Fibroblast of gingiva (primary cell): Measurements from ENCODE around the gene SOHLH1.

Experiments
- DNase-seq: peaks from one replicate; pipeline ENCODE4 v3.0.0-alpha.2; 2011; ENCODE audit warnings: low read depth

The SOHLH1 gene

DNA sequence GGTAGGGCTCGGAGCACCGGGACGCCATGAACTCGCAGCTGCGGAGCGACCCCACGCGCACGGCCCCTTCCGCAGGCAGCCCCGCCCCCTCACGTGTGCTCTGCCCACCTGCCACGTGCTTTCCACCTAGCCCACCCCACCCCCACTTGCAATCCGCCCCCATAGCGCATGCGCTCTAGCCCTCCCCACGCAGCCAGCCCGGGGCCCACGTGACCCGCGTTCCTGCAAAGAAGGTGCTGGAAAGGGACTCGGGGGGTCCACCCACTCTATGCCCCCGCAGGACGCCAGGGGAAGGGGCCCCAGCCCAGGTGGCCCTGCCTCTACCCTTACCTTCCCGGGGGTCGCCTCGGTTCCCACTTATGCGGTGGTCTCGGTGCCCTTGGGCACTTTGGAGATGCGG, at the start of gene SOHLH1:
Gene SOHLH1 (minus strand): TSS at position 42 of the 400 bp plus-strand sequence. CDS start 14 bp downstream, at position 28.
- DNase-seq = no peak

GRCh38 chr9:135748676-135749075, 49.4 kb upstream of the SOHLH1 start:
- DNase-seq = no peak

- DNase-seq = no peak
Observed at GRCh38 chr9:135747311-135747710, 48.0 kb upstream of the SOHLH1 start.

DNA sequence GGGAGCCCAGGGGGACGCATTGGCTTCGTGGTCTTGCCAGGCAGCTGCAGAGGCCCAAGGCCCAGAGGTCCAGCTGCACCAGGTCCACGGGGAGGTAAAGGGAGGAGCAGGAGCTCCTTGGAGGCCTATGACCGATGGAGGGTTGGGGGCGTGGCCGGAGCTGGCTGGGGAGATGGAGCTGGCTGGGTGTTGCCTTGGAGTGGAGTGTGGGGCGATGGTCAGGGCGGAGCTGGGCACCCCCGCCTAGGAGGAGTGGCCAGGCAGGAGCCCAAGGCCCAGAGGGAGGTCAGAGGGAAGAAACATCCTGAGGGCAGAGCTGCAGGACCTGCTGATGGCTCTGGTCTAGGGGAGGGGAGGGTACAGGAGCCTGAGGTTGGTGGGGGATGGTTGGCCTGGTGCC, 47.3 kb upstream of the SOHLH1 start:
- no peak for DNase-seq

DNA sequence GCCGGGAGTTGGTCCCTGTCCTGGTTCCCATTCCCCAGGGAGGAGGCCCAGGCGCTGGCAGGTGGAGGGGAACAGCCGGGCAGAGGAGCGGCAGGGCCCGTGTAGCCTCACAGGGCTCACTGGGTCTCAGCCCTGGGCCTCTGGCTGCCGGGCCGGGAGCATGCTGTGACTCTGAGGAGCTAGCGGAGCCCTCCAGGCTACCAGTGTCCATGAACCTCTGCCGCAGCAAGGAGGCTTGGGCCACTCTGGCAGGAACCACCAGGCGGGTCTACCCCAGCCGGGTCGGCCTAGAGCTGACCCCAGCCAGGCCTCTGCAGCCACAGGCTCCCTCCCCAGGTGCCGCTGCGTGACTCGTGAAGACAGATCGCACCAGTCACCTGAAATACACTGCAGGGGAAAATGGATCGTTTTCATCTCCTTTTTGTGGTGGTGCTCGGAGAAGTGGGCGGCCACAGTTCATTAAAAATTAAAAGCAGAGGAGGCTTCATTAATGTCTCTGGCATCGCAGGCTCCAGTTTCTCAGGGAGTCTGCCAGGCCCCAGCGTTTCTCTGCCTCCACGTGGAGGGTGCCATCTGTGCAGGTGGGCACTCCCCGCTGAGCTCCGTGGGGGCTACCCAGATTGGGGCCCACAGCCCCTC, 46.5 kb upstream of the SOHLH1 start:
- no peak for DNase-seq

DNA sequence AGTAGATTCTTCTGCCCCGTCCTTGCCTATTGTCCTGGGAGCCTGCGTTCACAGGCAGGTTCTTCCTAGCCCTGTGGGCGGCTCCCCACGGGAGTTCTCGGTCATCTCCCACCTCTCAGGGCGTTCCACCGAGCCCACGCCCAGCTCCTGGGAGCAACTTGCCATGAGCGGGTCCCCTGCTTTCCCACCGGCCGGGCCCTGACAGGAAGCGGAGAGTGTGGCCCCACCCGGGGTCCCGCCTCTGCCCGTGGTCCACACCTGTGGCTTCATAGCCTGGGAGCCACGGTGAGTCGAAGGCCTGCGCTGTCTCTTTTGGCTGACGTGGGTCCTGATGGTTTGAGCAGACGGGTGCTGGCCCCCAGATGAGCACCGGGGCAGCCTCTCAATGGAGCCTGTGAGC, 45.9 kb upstream of the SOHLH1 start:
- DNase-seq = no peak

DNA sequence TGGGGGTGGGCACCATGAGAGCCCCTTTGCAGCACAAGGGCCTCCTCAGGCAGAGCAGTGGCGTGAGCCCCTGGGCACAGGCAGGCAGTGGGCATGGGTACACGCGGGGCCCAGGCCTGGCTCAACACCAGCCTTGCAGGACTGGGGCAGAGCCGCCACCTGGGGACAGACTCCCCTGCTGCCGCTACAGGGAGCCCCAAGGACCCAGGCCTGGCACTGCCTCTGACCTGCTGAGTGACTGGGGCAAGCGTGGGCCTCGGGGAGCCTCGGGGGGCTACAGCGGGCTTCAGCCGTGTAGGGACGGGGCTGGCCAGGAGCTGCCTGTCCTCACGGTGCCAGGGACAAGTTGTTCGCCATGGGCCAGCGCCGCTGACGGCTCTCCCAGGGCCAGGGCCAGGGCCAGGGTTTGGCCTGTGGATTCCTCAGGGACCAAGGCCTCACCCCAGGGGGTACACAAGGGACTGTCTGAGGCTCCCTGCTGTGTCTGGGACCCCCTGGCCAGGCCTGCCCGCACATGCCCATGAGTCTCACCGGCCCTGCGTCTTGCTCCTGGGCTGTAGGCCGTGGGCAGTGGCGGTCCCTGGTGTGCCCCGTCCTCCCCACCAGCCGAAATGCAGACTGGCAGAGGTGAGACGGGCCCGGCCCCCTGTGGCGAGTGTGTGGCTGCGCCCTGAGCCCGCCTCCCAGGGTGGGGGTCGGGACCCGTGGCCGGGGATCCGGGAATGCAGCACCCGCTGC, 45.2 kb upstream of the SOHLH1 start:
- no peak for DNase-seq

DNA sequence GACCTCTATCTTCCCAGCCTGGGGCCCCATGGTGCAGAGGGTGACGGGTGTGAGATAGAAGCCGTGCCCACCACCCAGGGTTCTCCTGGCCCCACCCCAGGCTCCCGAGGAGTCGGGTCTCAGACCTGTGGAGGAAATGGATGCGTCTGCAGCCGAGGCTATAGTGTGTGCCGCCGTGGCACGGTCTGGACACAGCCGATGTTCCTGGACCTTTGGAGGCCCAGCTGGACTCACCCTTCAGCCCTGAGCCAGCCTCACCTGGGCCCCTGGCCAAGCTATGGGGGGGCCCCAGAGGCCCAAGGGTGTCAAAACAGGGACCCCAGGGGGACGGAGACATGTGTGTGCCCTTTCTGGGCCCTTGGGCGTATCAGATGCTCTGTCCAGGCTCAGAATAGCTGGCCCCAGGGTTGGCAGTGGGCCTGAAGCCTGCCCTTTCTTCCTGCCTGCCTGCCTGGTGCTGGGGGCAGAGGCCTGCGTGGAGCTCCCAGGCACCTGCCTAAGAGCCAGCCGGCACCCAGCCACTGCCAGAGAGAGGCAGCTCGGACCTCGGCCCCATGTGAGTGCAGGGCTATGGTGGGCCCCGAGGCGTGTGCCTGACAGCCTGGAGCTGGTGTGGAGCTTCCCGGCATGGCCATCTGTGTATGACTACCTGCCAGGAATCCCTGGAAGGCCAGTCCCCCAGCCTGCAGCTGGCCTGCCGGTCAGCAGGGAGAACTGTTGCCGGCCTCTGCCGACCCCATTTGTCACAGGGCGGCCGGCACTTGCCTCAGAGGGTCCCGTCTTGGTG, 44.5 kb upstream of the SOHLH1 start:
- no peak for DNase-seq

DNA sequence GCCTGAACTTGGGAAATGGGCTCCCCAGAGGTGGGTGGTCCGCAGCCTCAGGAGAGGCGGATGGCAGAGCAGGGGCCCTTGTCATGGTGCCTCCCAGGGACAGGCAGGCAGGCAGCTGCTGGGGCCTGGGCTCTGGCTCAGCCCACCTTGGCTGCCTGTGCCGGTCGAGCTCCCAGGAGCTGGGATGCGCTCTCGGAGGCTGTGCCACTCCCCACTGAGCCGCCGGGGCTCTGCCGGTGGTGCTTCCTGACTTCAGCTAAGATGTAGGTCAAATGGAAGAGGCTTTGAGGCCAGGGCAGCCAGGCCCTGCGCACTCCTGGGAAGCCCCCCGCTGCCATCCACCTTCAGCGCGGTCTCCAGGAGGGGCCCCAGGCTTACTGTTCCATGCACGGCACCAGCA, 43.7 kb upstream of the SOHLH1 start:
- no peak for DNase-seq

DNA sequence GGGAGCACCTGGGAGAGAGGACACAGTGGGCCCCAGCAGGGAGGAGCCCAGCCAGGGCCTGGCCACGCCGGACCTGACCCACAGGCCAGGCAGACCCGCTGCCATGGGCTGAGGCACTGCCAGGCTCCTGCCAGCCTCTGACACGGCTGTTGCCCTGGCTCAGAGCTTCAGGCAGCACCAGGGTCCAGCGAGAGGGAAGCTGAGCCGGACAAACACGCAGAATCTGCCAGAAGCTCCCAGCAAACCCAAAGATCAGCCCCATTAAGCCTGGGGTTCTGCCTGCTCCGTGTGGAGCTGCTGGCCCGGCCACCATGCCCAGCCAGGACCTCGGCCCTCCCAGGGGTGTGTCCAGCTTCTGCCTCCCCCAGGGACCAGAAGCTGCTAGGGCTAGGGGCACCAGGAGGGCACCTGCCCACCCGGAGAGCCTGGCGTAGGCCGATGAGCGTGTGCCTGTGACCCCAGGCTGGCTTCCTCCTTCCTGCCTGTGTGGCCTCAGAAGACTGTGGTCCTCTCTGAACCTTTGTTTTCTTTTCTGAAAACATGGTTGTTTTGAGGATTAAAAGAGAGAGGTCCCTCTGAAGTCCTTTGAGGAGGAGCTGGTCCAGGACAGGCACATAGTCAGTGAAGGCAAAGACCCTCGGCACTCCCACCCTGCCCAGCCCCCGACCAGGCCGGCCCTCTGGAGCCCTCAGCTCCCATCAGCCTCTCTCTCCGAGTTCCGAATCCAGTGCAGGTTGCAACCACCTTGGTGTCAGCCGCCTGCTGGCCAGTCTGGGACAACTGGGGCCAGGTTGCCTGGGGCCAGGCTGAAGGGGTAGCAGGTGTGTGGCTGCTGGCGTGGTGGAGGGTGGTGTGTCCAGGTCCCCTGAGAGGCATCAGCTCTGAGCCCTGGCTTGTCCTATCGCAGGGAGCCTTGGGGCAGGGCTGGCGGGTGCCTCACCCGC, 42.3 kb upstream of the SOHLH1 start:
- DNase-seq = no peak

DNA sequence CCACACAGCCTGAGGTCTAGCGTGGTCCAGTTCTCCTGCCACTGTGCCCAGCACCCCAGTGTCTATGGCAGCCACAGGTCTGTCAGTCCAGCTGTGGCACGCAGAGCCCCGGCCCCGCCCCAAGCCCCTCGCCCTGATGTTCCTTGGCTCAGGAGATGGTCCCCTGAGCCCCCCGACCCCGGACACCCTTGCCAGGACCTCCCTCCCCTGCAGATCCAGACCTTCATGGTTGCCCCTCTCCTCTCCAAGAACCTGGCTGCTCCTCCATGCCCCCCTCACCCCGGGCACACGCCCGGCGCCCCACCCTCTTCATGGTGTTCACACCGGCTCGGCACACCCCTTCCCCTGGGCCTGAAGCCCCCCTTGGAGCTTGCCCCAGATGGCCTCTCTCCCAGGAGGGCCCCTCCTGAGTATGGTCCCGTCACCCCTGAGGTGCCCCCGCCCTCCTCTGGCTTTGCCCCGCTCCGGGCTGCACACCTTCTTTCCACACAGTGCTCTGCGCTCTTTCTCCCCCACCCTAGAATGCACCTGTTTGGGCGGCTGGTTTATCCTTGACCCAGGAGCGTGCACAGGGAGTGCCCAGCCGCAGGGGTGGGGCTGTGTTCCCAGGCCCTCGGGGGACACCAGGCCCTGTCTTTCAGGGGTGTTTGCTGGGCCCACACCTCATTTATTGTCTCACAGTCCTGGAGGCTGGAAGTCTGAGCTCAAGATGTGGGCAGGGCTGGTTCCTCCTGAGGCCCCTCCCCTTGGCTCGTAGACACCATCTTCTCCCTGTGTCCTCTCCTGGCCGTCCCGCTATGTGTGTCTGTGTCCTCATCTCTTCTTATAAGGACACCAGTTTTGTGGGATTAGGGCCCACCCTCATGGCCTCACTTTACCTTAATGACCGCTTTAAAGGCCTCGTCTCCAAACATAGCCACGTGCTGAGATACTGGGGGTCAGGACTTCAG, 40.3 kb upstream of the SOHLH1 start:
- DNase-seq = no peak

DNA sequence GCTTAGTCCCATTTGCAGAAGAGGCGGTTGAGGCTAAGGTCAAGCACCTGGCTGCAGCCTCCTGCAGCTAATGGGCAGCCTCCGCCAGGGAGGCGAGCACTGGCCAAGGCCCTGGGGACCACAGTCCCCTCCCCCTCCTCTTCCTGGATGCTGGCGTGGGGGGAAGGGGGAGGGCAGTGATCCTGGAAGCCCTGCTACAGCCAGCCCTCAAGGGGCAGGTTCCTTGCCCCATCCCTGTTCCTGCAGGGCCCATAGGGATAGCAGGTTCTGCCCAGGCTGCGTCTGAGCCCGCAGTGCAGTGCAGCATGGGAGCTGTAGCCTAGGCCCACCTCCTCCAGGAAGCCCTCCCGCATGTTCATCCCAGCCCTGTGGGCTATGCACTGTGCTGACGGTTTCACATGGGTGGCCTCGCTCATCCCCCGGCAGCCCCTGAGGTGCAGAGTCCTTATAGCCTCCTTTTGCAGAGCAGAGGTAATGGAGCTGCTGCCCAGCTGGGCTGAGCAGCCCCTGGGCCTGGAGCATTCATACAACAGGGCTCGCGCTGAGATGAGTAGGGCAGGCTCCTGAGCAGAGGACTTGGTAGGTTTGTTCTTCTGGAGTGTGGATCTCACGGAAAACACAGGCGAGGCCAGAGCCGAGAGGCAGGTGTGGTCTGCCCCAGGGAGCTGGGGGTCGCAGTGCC, 38.7 kb upstream of the SOHLH1 start:
- DNase-seq = no peak

- no peak for DNase-seq
Observed at GRCh38 chr9:135736979-135737839, 37.9 kb upstream of the SOHLH1 start.

DNA sequence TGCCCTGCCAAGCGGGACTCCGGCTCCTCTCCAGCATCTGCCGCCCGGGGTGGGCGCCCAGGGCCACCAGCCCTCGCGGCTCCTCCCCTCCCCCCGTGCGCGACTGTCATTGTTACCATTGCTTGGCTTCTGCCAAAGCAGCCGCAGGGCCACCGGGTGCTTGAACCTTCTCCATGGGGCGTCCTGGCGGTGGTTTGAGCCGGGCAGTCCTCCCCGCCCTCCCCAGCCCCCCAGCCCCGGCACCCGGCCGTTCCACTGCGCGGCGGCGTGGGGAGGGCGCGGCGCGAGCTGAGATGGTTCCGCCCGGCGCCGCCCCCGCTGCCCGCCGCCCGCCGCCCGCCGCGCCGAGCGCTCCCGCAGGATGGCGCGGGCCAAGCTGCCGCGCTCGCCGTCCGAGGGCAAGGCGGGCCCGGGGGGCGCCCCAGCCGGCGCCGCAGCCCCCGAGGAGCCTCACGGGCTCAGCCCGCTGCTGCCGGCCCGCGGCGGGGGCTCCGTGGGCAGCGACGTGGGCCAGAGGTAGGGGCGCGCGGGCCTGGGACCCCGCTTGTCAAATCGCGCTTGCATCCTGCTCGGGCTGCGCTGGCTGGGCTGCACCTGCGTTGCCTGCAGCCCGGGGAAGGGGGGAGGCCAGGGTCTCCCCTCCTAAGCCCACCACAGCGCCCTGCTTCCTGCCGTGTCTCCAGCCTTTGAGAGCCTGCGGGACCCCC, 37.1 kb upstream of the SOHLH1 start:
- DNase-seq = no peak

DNA sequence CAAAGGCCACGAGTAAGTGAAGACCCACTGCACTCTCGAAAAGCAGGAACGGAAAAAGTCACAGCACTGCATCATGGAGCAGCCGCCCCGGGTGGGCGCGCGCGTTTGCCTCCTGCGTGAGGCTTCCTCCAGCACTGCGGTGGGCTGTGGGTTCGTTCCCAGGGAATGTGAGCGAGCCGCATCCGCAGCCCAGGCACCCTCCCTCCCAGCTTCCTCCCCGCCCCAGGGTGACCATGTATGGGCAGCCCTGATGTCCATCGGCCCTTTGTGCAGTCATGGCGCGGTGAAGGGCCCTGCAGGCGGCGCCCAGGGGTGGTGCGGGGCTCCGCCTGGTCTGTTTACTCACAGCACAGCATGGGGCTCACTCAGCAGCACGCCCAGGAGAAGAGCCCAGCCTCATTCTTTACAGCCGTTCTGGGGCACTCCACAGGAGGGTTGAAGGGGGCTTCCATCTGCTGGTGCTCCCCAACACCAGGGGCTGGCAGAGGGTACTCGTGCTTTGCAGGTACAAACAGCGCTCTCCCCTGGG, 35.4 kb upstream of the SOHLH1 start:
- no peak for DNase-seq

DNA sequence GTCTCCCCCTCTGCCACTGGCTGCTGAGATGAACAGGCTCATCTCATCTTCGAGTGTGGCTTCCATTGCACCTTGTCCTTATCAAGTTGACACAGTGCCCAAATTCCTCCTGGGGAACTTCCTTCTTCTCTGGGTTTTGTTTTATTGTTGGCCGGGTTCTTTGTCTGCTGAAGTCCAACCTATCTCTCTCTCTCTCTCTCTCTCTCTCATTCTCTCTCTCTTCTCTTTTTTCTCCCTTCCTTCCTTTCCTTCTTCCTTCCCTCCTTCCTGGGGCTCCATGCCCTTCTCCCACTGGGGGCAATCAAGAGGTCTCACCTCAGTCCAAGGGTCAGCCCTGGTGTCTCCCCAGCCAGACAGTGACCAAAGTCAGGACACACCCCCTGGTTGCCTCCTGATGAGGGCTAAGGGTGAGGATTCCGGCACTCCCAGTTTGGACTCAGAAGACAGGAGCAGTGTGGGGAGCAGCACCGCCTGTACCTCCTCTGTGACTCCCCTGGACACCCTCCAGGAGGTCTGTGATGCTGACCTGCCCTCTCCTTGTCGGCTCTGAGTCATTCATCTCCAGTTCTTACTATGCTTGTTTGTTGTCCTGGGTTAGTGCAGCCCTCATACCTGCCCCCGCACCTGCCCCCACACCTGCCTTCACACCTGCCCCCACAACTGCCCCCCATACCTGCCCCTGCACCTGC, 33.4 kb upstream of the SOHLH1 start:
- DNase-seq = no peak

DNA sequence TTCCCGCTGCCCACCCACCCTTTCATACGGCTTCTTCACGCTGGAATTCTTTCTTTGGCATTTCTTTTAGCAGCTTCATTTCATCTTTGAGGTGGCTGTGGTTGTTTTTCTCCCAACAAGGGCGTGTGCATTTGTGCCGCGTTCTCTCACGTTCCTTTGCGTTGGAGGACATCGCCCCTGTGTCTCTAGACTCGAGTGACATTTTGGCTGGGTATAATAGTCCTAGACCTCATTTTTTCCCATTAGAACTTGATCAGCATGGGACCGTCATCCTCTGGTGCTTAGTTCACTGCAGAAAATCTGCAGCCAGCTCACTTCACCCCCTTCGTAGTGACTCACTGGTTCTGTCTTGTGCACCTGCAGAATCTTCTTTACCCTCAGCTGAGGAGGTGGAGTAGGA, 32.2 kb upstream of the SOHLH1 start:
- DNase-seq = no peak

GRCh38 chr9:135729480-135729879, 30.2 kb upstream of the SOHLH1 start:
- DNase-seq = no peak
